ENCODE measurements around the gene KNL1. TPM values are rescaled to one million over a fixed set of nuclear protein-coding genes. Genes with fewer than 3 reads are reported as not detected.
"Not testable (repeated sequence)": the region's sequence is repeated elsewhere in the genome, so short reads cannot be mapped to it uniquely, and the experiment has no call there.

KNL1 gene
- total RNA-seq, 1 experiment from 2014 or later: 33.6 TPM

- DNase-seq (ENCODE audit: low spot score): not testable (repeated sequence)
Observed at GRCh38 chr15:40676906-40677305, 82.9 kb downstream of the KNL1 start.

GRCh38 chr15:40680151-40680550, 86.1 kb downstream of the KNL1 start:
- DNase-seq (ENCODE audit: low spot score): no peak

GRCh38 chr15:40680959-40681358, 86.9 kb downstream of the KNL1 start:
- DNase-seq (ENCODE audit: low spot score): not testable (repeated sequence)

- DNase-seq (ENCODE audit: low spot score): no peak
Observed at GRCh38 chr15:40684381-40684780, 90.3 kb downstream of the KNL1 start.

GRCh38 chr15:40685376-40685775, 91.3 kb downstream of the KNL1 start:
- DNase-seq (ENCODE audit: low spot score): no peak

GRCh38 chr15:40688932-40689799, 95.1 kb downstream of the KNL1 start:
- no peak for DNase-seq (ENCODE audit: low spot score)

- DNase-seq (ENCODE audit: low spot score): no peak
Observed at GRCh38 chr15:40691737-40692136, 97.7 kb downstream of the KNL1 start.

GRCh38 chr15:40693904-40694687, 100.0 kb downstream of the KNL1 start:
- no peak for DNase-seq (ENCODE audit: low spot score)

GRCh38 chr15:40694688-40695468, 100.8 kb downstream of the KNL1 start, which contains the start of gene RAD51:
Gene RAD51, plus strand, starts transcription at chr15:40695174. Its CDS starts 3,585 bp downstream, at chr15:40698759.
- peak; percentile 84 for DNase-seq (ENCODE audit: low spot score)

- DNase-seq (ENCODE audit: low spot score): peak; percentile 13
Observed at GRCh38 chr15:40695469-40695890, 101.4 kb downstream of the KNL1 start.

GRCh38 chr15:40696228-40696627, 102.2 kb downstream of the KNL1 start:
- no peak for DNase-seq (ENCODE audit: low spot score)

GRCh38 chr15:40697916-40698315, 103.9 kb downstream of the KNL1 start:
- DNase-seq (ENCODE audit: low spot score): no peak

GRCh38 chr15:40702077-40702476, 108.0 kb downstream of the KNL1 start:
- no peak for DNase-seq (ENCODE audit: low spot score)

GRCh38 chr15:40706121-40706520, 112.1 kb downstream of the KNL1 start:
- no peak for DNase-seq (ENCODE audit: low spot score)

Other genes starting within 250 kb of the KNL1 start
- not detected in 2 replicates for gene PHGR1, start 243.2 kb upstream of the KNL1 start, total RNA-seq (2014; rRNA removed; shearing (Covaris generic))
- gene DISP2, start 236.0 kb upstream of the KNL1 start, total RNA-seq (2014; rRNA removed; shearing (Covaris generic)): 0.19 and 0.36 TPM in 2 replicates
- gene KNSTRN, start 211.5 kb upstream of the KNL1 start, total RNA-seq (2014; rRNA removed; shearing (Covaris generic)): 117 and 130 TPM in 2 replicates
- gene IVD, start 188.5 kb upstream of the KNL1 start, total RNA-seq (2014; rRNA removed; shearing (Covaris generic)): 10.8 and 20.7 TPM in 2 replicates
- 11.2 and 14.0 TPM in 2 replicates for gene BAHD1, start 153.3 kb upstream of the KNL1 start, total RNA-seq (2014; rRNA removed; shearing (Covaris generic))
- 39.0 and 49.1 TPM in 2 replicates for gene CHST14, start 123.3 kb upstream of the KNL1 start, total RNA-seq (2014; rRNA removed; shearing (Covaris generic))
- 28.8 and 30.7 TPM in 2 replicates for gene CCDC32, start 29.2 kb upstream of the KNL1 start, total RNA-seq (2014; rRNA removed; shearing (Covaris generic))
- gene RPUSD2, start 24.9 kb upstream of the KNL1 start, total RNA-seq (2014; rRNA removed; shearing (Covaris generic)): 11.8 and 19.7 TPM in 2 replicates
- 13.6 and 15.7 TPM in 2 replicates for gene RAD51, start 100.9 kb downstream of the KNL1 start, total RNA-seq (2014; rRNA removed; shearing (Covaris generic))
- 19.3 and 20.2 TPM in 2 replicates for gene RMDN3, start 161.0 kb downstream of the KNL1 start, total RNA-seq (2014; rRNA removed; shearing (Covaris generic))
- gene GCHFR, start 169.8 kb downstream of the KNL1 start, total RNA-seq (2014; rRNA removed; shearing (Covaris generic)): 1.6 TPM in 1 of 2 replicates, not detected in the other
- 0.09 and 0.31 TPM in 2 replicates for gene C15orf62, start 175.7 kb downstream of the KNL1 start, total RNA-seq (2014; rRNA removed; shearing (Covaris generic))
- 24.6 and 36.2 TPM in 2 replicates for gene ZFYVE19, start 212.8 kb downstream of the KNL1 start, total RNA-seq (2014; rRNA removed; shearing (Covaris generic))
- gene DNAJC17, start 213.2 kb downstream of the KNL1 start, total RNA-seq (2014; rRNA removed; shearing (Covaris generic)): 36.8 and 63.8 TPM in 2 replicates
- not detected in 2 replicates for gene PPP1R14D, start 234.5 kb downstream of the KNL1 start, total RNA-seq (2014; rRNA removed; shearing (Covaris generic))
- gene SPINT1, start 249.8 kb downstream of the KNL1 start, total RNA-seq (2014; rRNA removed; shearing (Covaris generic)): 0.22 and 1.3 TPM in 2 replicates

Measured in A172 (cell line).